Measurements from ENCODE around the gene RNF227. TPM values are rescaled to one million over a fixed set of nuclear protein-coding genes. Genes with fewer than 3 reads are reported as not detected.
"Not testable (repeated sequence)": the region's sequence is repeated elsewhere in the genome, so short reads cannot be mapped to it uniquely, and the experiment has no call there.

RNF227 gene
- polyA plus RNA-seq (2013, experiment 1 of 2; ENCODE audit: insufficient read length) = 1.7 TPM
- polyA plus RNA-seq (2013, experiment 2 of 2; ENCODE audit: insufficient read length) = 1.7 TPM

DNA sequence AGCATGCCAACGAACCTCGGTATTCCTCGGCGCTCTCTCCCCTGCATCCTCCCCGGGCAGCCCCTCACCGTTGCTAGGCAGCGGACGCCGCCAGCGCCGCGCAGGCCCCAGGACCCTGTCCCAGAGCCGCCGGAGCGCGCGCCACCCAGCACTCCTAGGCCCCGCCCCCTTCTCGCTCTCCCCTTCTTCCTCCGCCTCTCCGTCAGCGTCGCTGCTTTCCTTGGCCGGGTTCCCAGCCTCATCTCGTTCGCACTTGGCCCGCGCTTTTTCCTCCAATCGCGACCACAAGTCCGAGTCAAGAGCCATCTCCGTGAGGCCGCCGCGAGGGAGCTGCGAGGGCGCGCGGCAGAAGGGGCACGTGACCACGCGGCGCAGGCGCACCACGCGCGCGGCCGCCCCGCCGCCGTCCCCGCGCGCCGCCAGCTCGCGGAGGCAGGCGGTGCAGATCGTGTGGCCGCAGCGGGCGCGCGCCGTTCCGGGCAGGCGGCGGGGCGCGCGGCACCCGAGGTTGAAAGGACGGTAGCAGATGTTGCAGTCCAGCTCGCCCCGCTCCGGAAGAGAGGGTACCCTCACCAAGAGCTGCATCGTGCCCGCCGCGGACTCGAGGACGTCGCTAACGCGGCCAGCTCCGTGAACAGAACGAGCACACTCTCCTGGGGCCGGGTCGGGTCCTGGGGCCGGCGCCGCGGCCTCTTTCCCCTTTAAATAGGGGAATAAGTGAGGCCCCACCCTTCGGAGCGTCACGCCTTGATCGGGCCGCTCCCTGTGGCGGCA, at the start of gene RNF227:
TSS of gene RNF227 (minus strand) at position 679 of the 774 bp plus-strand sequence. CDS start at position 585, 94 bp downstream.
- peak; percentile 98 for DNase-seq

DNA sequence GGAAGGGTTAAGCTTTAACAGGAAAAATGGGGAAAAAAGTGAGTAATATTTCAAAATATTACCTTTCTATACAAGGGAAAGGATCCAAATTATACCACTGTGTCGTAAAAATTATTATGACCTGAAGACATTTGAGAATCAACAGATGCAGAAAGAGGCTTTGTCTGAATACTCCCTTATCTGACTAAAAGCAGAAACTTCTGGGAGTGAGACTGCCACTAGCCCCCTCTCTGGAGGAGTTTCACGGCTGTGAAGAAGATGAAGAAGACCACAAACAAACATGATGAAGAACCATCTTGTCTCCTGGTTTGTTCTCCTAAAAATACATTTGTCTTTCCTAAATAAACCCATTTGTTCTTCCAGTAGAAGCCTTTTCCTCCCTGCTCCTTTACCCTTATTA, 45.3 kb upstream of the RNF227 start:
- DNase-seq = no peak

DNA sequence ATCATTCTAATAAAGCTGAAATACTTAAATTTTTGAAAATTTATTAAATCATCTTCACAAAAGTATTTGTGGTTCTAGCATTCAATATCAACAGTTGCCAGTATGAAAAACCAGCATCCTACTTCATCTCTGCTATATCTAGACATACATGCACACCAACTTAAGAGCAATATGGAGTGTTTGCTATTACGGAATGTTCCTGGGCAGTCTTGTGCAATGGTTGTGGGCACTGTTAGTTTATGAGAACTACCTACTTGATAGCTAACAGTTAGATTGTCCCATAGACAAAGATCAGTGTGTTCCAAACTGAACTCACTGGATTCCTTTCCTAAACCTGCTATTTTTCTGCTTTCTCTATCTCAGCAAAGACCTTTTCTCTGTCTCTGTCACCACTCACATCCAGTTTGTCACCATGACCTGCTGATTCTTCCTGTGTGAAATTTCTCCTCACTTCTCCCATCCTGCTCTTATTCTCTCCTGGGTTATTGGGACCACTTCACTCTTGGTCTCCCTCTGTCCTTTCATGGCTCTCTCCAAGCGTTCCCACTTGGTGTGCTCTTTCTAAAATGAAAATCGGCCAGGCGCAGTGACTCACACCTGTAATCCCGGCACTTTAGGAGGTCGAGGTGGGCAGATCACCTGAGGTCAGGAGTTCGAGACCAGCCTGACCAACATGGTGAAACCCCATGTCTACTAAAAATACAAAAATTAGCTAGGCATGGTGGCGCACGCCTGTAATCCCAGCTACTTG, 43.6 kb upstream of the RNF227 start:
- no peak for DNase-seq

DNA sequence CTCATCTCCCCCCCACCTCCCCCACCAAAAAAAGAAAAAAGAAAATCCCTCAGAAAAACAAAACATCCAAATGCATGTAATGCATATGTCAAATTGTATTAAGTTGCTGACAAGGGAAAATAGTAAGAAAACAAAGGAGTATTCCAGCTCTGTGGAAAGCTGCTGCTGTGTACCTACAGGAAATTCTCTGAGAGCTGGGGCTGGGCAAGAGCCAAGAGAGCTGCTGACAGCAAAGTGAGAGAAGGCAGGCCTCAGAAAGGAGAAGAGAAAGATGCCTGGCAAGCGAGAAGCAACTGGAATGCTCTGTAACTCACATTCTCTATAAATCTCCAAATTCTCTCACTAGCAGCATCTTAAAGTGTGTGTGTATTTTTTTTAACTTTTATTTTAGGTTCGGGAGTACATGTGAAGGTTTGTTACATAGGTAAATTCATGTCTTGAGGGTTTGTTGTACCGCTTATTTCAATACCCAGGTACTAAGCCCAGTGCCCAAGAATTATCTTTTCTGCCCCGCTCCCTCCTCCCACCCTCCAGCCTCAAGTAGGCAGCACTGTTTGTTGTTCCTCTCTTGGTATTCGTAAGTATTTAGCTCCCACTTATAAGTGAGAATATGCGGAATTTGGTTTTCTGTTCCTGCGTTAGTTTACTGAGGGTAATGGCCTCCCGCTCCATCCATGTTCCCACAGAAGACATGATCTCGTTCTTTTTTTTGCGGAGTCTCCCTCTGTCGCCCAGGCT, 40.3 kb upstream of the RNF227 start:
- peak; percentile 64 for DNase-seq

DNA sequence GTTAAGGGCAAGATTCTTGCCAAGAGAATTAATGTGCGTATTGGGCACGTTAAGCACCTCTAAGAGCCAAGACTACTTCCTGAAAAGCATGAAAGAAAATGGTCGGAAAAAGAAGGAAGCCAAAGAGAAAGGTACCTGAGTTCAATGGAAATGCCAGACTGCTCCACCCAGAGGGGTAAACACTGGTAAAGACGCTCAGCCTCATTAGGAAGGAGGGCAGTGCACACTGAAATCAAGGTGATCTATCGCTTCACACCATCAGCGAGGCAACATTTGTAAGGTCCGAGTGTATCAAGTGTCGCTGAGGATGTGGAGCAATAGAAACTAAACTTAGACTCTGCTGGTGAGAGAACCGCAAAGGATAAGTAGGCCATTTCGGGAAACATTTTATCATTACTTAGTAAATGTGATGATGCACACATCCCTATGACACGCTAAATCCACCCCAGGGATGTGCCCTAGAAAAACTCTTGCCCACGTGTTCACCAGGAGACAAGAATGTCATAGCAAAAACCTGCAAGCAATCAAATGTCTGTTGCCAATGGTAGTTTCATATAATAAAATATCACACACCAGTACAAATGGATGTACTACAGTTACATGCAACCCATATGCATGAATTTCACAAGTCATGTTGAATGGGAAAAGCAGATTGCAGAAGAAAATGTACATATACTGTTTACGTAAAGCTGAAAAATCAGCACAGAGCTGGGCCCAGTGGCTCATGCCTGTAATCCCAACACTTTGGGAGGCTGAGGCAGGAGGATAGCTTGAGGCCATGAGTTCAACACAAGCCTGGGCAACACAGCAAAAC, 39.5 kb upstream of the RNF227 start:
- peak; percentile 17 for DNase-seq

DNA sequence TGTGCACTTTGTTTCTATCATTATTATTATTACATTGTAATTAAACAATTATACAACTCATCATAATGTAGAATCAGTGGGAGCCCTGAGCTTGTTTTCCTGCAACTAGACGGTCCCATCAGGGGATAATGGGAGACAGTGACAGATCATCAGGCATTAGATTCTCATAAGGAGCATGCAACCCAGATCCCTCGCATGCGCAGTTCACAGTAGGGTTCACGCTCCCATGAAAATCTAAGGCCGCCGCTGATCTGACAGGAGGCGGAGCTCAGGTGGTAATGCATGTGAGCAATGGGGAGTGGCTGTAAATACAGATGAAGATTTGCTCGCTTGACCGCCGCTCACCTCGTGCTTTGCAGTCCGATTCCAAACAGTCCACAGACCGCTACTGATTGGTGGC, 37.2 kb upstream of the RNF227 start:
- not testable (repeated sequence) for DNase-seq

DNA sequence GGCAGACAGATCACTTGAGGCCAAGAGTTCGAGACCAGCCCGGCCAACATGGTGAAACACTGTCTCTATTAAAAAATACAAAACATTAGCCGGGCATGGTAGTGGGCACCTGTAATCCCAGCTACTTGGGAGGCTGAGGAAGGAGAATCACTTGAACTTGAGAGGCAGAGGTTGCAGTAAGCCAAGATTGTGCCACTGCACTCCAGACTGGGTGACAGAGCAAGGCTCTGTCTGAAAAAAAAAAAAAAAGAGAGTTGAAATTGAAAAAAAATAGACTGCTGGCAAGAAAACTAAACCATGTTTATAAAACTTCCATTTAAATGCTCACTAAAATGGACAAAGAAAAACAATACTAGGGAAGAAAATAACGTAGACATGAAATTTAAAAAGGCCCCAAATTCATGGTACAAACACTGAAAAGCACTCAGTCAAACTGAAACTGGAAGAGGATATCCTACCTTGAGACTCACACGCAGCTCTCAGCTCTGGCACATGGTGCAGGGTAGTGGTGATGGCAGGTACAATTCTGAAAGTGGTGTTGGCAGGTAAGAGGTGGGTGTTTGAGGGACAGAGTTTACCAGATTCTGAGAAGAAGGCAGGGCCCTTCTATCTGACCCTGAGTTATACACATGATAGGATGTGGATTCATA, 35.2 kb upstream of the RNF227 start:
- DNase-seq = no peak

DNA sequence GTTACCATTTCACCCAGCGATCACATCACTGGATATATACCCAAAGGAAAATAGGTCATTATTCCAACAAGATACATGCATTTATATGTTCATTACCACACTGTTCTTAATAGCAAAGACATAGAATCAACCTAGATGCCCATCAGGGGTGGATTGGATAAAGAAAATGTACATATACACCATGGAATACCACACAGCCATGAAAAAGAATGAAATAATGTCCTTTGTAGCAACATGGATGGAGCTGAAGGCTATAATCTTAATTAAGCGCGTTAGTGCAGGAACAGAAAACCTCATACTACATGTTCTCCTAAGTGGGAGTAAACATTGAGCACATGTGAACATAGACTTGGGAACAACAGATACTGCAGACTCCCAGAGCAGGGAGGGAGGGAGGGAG, 34.5 kb upstream of the RNF227 start:
- DNase-seq = no peak

DNA sequence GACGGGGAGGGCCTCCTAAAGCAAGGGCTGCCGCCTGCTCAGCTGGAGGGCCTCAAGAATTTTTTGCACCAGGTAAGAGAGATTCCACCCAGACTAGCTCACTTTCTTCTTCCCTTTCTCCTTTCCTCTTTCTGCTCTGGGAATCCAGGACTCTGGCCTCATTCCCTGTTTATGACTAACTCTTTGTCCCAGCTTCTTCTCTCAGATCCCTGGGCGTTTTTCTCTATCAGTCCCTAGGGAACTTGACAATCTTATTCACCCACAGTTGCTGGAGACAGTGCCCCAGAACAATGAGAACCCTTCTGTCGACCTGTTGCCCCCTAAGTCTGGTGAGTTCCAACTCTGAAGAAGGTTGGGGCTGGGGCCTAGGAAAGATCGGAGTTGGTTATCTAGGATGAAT, 31.6 kb upstream of the RNF227 start:
- DNase-seq = no peak

DNA sequence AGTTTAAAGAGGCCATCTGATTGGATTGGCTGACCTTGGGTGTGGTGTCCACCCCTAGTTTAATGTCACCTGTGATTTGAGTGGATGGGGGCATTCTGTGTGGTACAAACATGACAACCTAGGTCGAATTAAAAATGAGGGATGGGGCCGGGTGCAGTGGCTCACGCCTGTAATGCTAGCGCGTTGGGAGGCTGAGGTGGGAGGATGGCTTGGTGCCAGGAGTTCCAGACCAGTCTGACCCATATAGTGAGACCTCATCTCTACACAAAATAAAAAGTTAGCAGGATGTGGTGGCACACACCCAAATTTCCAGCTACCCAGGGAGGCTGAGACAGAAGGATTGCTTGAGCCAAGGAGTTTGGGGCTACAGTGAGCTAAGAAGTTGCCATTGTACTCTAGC, 30.4 kb upstream of the RNF227 start:
- DNase-seq = no peak

DNA sequence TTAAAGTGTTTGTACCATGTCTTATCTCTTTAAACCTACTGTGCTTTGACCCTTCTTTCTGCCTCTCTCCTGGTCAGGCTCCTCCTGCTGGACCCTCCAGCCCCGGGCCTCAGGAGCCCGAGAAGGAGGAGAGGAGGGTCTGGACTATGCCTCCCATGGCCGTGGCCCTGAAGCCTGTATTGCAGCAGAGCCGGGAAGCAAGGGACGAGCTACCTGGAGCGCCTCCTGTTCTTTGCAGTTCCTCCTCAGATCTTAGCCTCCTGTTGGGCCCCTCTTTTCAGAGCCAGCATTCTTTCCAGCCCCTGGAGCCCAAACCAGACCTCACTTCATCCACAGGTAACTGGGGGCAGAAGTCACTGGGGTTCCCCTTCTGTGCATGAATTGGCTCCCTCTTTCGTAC, 29.6 kb upstream of the RNF227 start:
- DNase-seq = no peak

DNA sequence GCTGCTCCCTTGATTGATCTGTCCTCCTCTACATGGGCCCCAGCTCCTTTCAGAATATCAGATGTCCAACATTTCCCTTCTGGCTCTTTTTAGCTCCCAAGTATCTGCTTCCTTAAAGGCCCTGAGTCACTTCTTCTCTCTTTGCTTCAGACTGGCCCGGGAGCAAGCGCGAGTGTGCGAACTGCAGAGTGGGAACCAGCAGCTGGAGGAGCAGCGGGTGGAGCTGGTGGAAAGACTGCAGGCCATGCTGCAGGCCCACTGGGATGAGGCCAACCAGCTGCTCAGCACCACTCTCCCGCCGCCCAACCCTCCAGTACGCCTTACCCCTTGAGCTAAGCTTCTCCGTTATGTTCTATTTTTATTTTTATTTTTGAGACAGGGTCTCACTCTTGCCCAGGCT, 28.2 kb upstream of the RNF227 start:
- DNase-seq = no peak

DNA sequence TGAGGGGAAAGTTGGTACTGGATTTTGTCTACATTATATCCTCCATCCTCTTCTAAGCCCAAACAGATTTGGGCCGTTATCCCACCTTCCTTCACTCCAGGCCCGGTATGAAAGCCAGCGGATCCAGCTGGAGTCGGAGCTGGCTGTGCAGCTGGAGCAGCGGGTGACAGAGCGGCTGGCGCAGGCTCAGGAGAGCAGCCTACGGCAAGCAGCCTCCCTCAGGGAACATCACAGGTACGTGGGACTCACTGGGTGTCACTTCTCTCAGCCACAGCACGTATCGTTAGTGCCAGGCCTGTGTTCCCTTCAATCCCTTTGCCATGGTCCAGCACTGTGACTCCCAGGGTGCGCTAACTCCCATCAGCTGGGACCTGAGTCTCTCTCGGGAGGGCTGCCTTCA, 27.2 kb upstream of the RNF227 start:
- no peak for DNase-seq

DNA sequence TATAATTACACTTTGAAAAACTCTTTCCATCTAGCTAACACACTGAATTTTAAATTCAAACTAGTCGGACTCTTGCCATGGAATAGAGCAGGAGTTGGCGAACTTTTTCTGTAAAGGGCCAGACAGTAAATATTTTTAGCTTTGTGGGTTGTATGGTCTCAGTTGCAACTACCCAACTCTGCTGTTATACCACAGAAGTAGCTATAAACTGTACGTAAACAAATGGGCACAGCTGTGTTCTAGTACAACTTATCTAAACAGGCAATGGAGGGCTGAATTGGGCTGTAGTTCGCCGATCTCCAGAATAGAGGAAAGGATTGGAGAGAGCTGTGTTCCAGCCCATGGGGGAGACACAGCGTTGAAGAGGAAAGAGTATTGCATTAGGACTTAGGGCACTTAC, 24.7 kb upstream of the RNF227 start:
- DNase-seq = no peak

DNA sequence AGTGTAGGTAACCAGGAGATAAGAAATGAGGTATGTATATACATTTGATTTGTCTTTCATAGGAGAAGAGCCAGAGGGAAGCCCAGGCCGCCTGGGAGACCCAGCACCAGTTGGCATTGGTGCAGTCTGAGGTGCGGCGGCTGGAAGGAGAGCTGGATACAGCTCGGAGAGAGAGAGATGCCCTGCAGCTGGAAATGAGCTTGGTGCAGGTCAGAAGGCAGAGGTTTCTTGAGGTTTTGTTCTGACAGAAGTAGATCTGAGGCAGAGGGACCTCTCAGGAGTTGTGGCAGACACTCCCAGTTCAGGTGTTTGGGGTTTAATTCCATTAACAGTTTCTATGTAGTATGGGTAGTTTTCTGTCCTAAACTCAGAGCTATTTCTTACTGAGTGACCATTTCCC, 23.9 kb upstream of the RNF227 start:
- DNase-seq = no peak

DNA sequence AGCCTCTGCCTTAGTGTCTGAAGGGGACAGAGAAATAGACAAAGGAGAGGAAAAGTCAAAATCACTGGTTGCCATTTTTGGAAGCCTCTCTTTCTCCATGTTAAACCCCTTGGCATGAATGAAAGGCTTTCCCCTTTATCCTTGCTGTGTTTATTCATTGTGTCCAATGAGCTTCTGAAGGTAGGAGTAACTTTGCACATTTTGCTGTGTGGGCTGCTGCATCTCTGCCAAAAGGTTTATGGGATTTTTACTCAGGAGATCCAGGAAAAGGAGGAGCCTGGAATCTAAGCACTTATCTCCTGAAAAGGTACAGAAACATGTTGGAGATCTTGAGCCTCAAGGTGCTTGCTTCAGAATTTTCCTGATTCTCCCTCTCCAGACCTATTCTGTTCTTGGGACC, 19.8 kb upstream of the RNF227 start:
- DNase-seq = no peak

DNA sequence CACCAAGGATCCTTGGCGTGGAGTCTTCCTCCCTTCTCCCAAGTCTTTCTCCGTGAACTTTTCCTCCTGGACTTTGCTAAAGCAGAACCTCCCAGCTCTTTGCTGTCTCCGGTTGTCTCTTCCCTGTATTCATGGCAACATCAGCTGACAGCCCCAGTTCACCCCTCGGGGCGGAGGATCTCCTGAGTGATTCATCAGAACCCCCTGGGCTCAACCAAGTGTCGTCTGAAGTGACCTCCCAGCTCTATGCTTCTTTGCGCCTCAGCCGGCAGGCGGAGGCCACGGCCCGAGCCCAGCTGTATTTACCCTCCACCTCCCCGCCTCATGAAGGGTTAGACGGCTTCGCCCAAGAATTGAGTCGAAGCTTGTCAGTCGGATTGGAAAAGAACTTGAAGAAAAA, 16.9 kb upstream of the RNF227 start:
- peak; percentile 53 for DNase-seq

DNA sequence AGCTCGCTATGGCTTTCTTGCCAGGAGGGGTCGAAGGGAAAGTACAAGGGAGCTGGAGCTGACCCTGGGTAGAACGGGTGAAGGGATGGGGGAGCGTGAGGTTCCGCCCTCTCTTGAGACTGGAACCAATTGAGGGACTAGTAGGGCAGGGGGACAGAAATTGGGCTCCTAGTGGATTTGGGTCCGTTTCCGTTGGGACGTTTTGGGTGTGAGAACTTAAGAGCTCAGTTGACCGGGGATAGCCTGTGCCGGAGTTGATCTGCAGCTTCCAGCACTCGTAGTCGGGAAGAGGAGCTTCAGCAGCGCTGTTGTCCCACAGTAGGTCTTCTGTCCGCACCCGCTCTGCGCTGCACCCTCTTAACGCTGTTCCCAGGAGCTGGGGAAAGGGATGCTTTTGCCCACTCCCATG, 16.4 kb upstream of the RNF227 start:
- DNase-seq = peak; percentile 6

DNA sequence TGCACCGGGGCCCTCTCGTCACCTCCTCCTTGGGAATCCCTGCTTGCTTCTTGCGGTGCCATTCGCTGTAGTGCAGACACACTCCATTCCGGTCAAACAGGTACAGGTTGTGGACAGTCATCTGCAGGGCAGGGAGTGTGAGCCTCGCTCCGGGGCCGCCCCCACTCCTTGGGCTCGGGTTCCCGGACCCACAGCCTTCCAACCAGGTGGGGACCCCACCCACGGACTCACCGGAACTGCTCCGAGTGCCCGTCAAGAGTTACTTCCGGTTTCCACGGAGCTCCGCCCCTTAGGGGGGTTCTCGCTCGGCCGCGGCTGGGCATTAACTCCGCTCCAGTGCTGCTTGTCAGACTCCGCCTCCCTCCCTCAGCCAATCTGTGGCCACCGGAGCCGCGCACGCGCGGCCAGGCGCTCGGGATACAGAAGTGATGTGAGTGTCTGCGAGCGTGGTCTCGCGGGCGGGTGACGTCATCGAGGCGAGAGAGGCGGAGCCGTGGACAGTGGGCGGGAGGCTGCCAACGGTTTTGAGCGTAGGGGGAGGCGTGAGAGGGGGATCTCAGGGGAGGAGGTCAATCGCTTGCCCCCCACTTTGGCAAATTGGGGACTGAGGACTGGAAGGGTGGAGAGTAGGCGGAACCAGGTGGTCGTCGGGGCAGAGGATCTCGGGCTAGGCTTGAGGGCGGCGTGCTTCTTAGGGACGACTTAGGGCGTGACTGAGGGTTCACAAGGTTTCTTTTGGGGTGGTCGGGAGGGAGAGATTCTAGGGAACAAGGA, 15.8 kb upstream of the RNF227 start, which contains the start of the genes CNTROB and TRAPPC1:
TSS of gene CNTROB (plus strand) at position 498 of the 774 bp plus-strand sequence. CDS start 874 bp downstream, outside the sequence.
TSS of gene TRAPPC1 (minus strand) at position 238 of the 774 bp plus-strand sequence. CDS start at position 121, 117 bp downstream.
- peak; percentile 99 for DNase-seq

DNA sequence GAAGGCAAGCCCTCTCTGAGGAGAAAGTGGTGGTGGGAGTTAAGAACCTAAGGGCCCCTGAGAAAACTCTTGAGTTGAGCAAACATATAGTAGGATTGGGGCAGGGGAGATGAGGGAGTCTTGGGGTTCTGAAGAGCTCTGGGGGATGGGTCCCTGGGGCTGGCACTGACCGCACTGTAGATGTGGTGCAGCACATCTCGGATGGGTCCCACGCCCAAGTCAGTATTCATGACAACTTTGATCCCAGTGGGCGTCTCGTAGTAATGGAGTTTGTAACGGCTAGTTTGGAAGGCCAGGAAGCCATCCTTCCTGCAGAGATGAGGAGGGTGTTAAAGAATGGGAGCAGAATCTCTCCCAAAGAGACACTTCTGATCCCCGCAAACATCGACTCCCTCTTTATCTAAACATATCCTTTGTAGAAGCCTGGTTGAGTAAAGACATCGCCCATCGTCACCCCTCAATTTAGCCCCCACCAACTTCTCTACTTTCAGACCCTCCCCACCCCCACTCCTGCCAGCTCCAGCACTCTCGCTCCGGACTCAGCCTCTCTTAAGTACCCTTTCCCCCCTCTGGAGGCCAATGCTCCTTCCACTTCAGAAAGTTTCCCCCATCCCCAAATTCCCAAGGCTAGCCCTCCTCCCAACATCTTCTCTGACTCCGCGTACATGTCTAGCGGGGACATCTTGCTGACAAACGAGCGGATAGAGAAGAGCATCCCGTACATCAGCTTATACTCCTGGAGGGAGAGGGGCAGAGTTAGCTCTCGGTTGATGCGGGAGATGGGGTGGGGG, 14.9 kb upstream of the RNF227 start:
- DNase-seq = no peak
